Subcutaneous adipose tissue (tissue), 4 donors: ENCODE data around the gene MRPS31. TPM values are rescaled to one million over a fixed set of nuclear protein-coding genes. Genes with fewer than 3 reads are reported as not detected.

Source experiments
- CTCF ChIP-seq: fragments of 450-650 bp; IDR thresholded peaks from one replicate; pipeline ENCODE4 v1.5.1; 2016; ENCODE audit warnings: low read depth, mild to moderate bottlenecking, control low read depth, antibody characterized with exemption, moderate library complexity
- total RNA-seq, 4 donors: library from RNA; depleted of rRNA; stranded (reverse); fragments of >200 nt; gene quantifications; one replicate each; pipeline ENCODE4 v1.1.0, GENCODE V29; 2016

The MRPS31 gene
- total RNA-seq, 4 donors from 2014 or later = 11.5 to 21.5 (median 16.3) TPM

DNA sequence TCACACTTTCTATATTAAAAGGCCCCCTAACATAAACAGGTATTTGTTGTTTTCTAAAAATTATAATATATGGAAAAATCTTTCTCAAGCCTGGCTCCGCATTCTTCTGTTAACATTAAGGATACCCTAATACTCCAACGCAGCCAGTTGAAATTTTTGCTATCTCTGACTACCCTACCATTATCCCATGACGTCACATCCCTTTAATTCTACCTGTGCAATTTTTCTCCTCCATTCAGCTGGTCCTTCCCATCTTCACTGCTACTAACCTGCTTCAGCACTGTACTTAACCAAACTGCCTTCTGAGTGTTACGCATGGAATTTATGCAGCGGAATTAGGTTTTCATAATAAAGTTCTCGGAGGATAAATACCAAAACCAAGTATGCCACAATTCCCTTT lies 1.0 kb downstream of the MRPS31 start:
- TF ChIP-seq CTCF = no peak

GRCh38 chr13:40765602-40766001 lies 5.4 kb downstream of the MRPS31 start:
- TF ChIP-seq CTCF = no peak

GRCh38 chr13:40764587-40765403 lies 6.2 kb downstream of the MRPS31 start:
- TF ChIP-seq CTCF = no peak

DNA sequence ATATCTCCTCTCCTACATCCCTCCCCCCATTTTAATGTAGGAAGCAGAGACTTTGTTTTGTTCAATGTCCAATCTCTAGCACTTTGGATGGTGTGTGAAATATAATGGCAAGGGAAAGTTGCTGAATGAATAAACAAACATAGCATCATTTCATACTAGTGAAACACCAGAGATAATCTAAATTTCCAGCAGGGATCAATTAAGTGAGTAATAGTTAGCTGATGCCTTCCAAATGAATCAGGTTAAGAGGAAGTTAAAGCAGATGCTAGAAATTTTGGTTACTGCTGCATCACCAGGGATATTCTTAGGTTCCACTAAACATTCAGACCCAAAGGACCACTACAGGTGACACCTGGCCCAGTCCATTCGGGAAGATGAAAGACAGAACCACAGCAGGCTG lies 8.1 kb downstream of the MRPS31 start:
- no peak for TF ChIP-seq CTCF

GRCh38 chr13:40758811-40759210 lies 12.2 kb downstream of the MRPS31 start:
- no peak for TF ChIP-seq CTCF

GRCh38 chr13:40756042-40756441 lies 14.9 kb downstream of the MRPS31 start:
- TF ChIP-seq CTCF = no peak

GRCh38 chr13:40755082-40755700 lies 15.8 kb downstream of the MRPS31 start:
- no peak for TF ChIP-seq CTCF
